Keratinocyte (primary cell): ENCODE measurements around the gene SEZ6.

ENCODE experiments used
- CTCF ChIP-seq, 3 experiments: IDR thresholded peaks in 1 of 3; conservative IDR thresholded peaks in 1 of 3; optimal IDR thresholded peaks in 1 of 3; 2 replicates in 2 of 3; 3 replicates in 1 of 3; pipeline versions ENCODE3 to v1.5.1; 2011; ENCODE audit warnings: low read length in 3 of 3, mild to moderate bottlenecking in 3 of 3, moderate library complexity in 2 of 3, control low read depth in 1 of 3, inconsistent platforms in 1 of 3; ENCODE audit not compliant: insufficient read depth in 2 of 3; ENCODE audit errors: extremely low read depth in 1 of 3
- EZH2 ChIP-seq: IDR thresholded peaks from one replicate; pipeline ENCODE4 v1.6.1; 2012; ENCODE audit warnings: inconsistent platforms, mild to moderate bottlenecking, low read length, moderate library complexity

GRCh38 chr17:28929787-28930186 lies 76.0 kb downstream of the SEZ6 start:
- TF ChIP-seq CTCF (optimal IDR thresholded peaks at IDR 0.05 in 1 of 3, IDR thresholded peaks at IDR 0.05 in 1 of 3, conservative IDR thresholded peaks at IDR 0.05 in 1 of 3; ENCODE audit: extremely low read depth in 1 of 3, insufficient read depth in 2 of 3, low read length in 3 of 3): no peak
- no peak for TF ChIP-seq EZH2
